Activated CD4-positive, alpha-beta T cell treated with anti-CD3 and anti-CD28 coated beads, Interleukin-2, amount 50 U/mL, for 1 hour (primary cell): ENCODE results near the gene PIAS2.

ENCODE experiments used
- DNase-seq: peaks from one replicate; pipeline ENCODE4 v3.0.0-alpha.2; 2020

The PIAS2 gene

DNA sequence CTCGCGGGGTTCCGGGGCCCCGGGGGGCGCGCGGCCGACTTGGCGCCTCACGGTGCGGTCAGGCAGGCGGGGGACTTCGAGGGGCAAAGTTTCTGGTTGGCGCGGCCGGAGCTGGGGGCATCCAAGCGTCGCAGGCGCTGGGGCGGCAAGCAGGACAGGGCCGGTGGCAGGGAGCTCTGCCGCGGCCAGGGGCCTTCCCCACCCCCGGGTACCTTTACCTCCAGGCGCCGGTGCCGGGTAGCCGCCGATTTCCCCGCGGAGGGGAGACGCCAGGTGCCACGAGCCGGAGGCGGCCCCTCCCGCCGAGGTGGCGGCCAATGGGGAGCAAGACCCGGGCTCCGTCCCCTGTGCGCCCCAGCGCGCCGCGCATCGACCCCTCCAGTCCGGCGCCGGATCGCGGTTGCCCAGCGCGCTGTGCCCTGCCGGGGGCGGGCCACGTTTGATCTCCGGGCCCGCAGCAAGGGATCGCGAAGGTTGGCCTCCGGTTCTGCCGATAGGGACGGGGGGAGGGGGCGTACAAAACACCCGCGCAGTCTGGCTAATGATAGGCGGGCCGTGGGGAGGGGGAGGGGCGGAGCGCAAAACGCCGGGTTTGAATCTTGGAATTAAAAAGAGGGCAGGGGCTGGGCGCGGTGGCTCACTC is 160.6 kb downstream of the PIAS2 start, which contains the start of gene ST8SIA5:
Gene ST8SIA5, minus strand, starts transcription at position 495 of the 643 bp plus-strand sequence. CDS start 545 bp downstream, outside the sequence.
- no peak for DNase-seq

DNA sequence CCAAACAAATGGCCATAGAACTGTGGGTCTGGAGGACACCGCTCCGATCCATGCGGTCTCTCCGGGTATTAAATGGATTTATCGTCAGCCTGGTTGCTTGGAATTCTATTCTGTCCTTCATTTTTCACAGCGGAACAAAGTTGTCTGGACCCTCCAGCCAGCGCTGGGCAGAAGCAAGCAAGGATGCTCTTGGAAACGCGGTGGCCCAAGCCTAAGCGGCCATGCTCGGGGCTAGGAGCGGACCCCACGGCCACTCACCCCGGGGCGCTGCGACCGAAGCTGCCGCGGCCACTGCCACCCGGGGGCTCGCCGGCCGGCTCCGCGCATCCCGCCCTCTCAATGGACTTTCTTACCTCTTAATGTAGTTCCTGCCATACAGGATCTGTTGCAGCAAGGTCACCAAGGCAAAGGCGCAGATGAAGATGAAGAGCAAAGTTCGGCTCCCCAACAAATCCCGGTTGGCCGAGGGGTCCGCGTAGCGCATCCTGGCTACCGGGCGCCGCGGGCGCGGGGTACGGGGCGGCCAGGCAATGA is 161.2 kb downstream of the PIAS2 start:
- no peak for DNase-seq

DNA sequence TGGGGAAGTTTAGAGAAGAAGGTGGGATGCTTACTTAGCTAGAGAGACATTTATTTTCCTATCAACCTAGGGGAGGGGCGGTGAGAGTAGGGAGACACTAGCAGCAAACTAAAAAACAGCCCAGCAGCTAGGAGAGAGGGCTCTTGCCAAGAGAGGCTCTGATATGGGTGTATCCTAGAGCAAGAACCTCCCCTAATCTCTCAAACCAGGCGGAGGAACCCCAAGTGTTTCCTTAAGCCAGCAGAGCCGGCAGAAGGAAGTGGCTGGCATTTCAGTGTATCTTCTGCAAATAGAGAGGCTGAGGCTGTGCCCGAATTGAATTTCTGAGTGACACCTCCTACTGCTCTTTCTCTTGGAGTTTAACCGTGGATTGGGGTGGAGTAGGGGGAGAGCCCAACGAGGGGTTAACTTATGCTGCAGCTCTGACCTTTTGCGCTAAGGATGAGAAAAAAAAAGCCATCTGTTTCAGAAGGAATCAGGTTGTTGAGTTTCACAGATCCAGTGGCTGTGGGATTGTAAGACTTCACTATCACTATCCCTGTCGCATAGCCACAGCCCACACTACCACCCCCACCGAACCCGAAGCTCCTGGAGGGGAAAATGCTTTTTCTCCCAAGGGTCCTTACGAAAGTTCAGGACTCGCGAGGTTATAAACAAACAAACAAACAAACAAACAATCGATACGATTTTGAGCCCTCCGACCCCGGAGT is 161.8 kb downstream of the PIAS2 start:
- DNase-seq, result no peak

DNA sequence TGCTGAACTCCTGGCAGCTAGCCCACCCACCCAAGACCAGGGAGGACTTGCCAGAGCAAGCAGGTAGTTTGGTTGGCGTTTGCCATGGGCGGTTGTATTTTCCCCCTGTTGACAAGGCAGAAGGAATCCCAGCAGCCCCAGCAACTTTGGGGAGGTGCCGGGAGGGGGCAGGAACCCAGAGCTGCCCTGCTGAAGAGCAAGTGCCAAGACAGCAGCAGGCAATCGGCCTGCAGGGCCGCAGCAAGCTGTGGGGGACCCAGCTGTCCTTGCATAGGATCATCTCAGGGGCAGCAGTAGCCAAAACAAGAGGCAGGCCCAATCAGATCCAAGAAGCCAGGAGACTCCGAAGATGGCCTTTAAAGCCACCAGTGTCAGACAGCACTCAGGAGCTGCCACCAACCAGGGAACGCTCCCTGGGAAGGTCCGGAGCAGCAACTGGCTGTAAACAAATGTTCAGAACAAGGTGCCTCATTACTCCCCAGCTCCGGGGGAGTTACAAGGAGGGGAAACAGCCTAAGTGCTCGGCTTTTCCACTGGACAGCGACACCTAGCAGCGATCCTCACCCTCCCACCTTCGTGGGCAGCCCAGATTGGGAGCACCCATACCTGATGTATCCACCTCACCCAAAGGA is 162.5 kb downstream of the PIAS2 start:
- no peak for DNase-seq

DNA sequence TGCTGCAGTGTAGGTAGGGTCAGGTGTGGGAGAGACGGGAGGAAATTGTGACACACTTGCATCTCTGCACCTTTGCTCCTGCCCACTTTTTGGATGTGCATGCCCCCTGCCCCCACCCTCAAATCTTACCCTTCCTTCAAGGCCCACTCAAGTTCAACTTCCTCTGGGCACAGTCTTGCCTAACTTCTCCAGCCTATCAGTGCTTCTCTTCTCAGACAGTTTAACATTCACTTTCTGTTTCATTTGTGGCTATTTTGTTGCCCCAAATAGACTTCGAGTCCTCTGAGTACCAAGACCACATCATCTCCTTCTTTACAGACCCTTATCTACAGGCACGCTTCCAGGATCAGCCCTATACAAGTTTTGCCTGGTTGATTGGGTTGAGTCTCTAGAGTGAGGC is 163.1 kb downstream of the PIAS2 start:
- DNase-seq, result no peak
